ENCODE data around the gene ECT2L. TPM values are rescaled to one million over a fixed set of nuclear protein-coding genes. Genes with fewer than 3 reads are reported as not detected.
"Not testable (repeated sequence)": the region's sequence is repeated elsewhere in the genome, so short reads cannot be mapped to it uniquely, and the experiment has no call there.

The ECT2L gene
- total and polyA plus RNA-seq, 8 donors, result 0.08 to 0.18 TPM; not detected in 6

GRCh38 chr6:138925806-138926205 is 129.9 kb downstream of the ECT2L start:
- Histone ChIP-seq H3K27ac (no peak overlapping the region), H3K27me3 (no peaks in the 10 kb centered on the region), H3K4me3 (no peak overlapping the region), H3K9me3 (no peaks in the 10 kb centered on the region), H3K36me3 (peaks cover 0 to 42% (median 26%) of the 10 kb centered on the region in 4 donors), H3K4me1 (no peaks in the 10 kb centered on the region)
- DNase-seq, result no peak
- whole genome bisulfite sequencing, 5 donors, result 81 to 97% (median 91%) methylated on average over 2 of the region's 2 CpGs
- TF ChIP-seq POLR2AphosphoS5 (IDR thresholded peaks at IDR 0.05), result no peak
- no peak for TF ChIP-seq POLR2A (IDR thresholded peaks at IDR 0.05)
- TF ChIP-seq CTCF (IDR thresholded peaks at IDR 0.05), result no peak
- no peak for TF ChIP-seq EP300 (IDR thresholded peaks at IDR 0.05)
- intact Hi-C loops (cut with DNase I; ENCODE audit: low total_unique reads), result no loop called here

- Histone ChIP-seq H3K4me1 (no peaks in the 10 kb centered on the region), H3K9me3 (no peaks in the 10 kb centered on the region), H3K27me3 (no peaks in the 10 kb centered on the region), H3K4me3 (no peak overlapping the region), H3K36me3 (peaks cover 0 to 40% (median 19%) of the 10 kb centered on the region in 4 donors), H3K27ac (no peak overlapping the region)
- TF ChIP-seq POLR2A (IDR thresholded peaks at IDR 0.05) (no peak), EP300 (IDR thresholded peaks at IDR 0.05) (no peak), POLR2AphosphoS5 (IDR thresholded peaks at IDR 0.05) (no peak), CTCF (IDR thresholded peaks at IDR 0.05) (no peak)
- intact Hi-C loops (cut with DNase I; ENCODE audit: low total_unique reads), result no loop called here
- no peak for DNase-seq
- WGBS, 5 donors, result 93 to 96% (median 94%) methylated on average over 3 of the region's 3 CpGs
Measured at GRCh38 chr6:138926579-138926978, 130.7 kb downstream of the ECT2L start.

GRCh38 chr6:138931660-138932059 is 135.8 kb downstream of the ECT2L start:
- no peak for DNase-seq
- Histone ChIP-seq H3K4me1 (peaks cover 0 to 4% (median 0%) of the 10 kb centered on the region in 4 donors), H3K36me3 (peaks cover 0 to 50% (median 34%) of the 10 kb centered on the region in 4 donors), H3K4me3 (no peak overlapping the region), H3K9me3 (no peaks in the 10 kb centered on the region), H3K27me3 (no peaks in the 10 kb centered on the region), H3K27ac (no peak overlapping the region)
- intact Hi-C loops (cut with DNase I; ENCODE audit: low total_unique reads), result no loop called here
- TF ChIP-seq POLR2AphosphoS5 (IDR thresholded peaks at IDR 0.05) (no peak), CTCF (IDR thresholded peaks at IDR 0.05) (no peak), EP300 (IDR thresholded peaks at IDR 0.05) (no peak)
- WGBS, 5 donors, result 78 to 100% (median 95%) methylated on average over 1 of the region's 1 CpG

GRCh38 chr6:138936873-138937272 is 141.0 kb downstream of the ECT2L start:
- H3K4me3 ChIP-seq; intact Hi-C loops (cut with DNase I; ENCODE audit: low total_unique reads); H3K4me1 ChIP-seq; H3K27me3 ChIP-seq; H3K27ac ChIP-seq; H3K9me3 ChIP-seq; DNase-seq: not testable (repeated sequence)
- peaks cover 0 to 67% (median 62%) of the 10 kb centered on the region in 4 donors for H3K36me3 ChIP-seq
- WGBS, 5 donors, result 95 to 100% (median 100%) methylated on average over 1 of the region's 1 CpG

GRCh38 chr6:138943089-138943625 is 147.3 kb downstream of the ECT2L start:
- H3K27me3 ChIP-seq, result no peaks in the 10 kb centered on the region
- H3K27ac ChIP-seq, result no peak overlapping the region
- WGBS, 5 donors, result 90 to 98% (median 92%) methylated on average over 2 of the region's 2 CpGs
- H3K4me3 ChIP-seq, result no peak overlapping the region
- intact Hi-C loops (cut with DNase I; ENCODE audit: low total_unique reads), result no loop called here
- DNase-seq, result no peak
- H3K4me1 ChIP-seq, result peaks cover 0 to 26% (median 7%) of the 10 kb centered on the region in 4 donors
- H3K9me3 ChIP-seq, result no peaks in the 10 kb centered on the region
- TF ChIP-seq CTCF (IDR thresholded peaks at IDR 0.05) (no peak), POLR2AphosphoS5 (IDR thresholded peaks at IDR 0.05) (no peak), EP300 (IDR thresholded peaks at IDR 0.05) (no peak)
- H3K36me3 ChIP-seq, result peaks cover 14 to 75% (median 62%) of the 10 kb centered on the region in 4 donors
